Glomerular visceral epithelial cell (primary cell): ENCODE data around the gene GPR137C.
A peak's percentile ranks its signal among the peaks of the same experiment; 100 is the strongest.

Source experiments
- DNase-seq: peaks from one replicate; pipeline ENCODE4 v3.0.0-alpha.2; 2016; ENCODE audit errors: extremely low spot score

GPR137C gene, protein sequence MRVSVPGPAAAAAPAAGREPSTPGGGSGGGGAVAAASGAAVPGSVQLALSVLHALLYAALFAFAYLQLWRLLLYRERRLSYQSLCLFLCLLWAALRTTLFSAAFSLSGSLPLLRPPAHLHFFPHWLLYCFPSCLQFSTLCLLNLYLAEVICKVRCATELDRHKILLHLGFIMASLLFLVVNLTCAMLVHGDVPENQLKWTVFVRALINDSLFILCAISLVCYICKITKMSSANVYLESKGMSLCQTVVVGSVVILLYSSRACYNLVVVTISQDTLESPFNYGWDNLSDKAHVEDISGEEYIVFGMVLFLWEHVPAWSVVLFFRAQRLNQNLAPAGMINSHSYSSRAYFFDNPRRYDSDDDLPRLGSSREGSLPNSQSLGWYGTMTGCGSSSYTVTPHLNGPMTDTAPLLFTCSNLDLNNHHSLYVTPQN

DNA sequence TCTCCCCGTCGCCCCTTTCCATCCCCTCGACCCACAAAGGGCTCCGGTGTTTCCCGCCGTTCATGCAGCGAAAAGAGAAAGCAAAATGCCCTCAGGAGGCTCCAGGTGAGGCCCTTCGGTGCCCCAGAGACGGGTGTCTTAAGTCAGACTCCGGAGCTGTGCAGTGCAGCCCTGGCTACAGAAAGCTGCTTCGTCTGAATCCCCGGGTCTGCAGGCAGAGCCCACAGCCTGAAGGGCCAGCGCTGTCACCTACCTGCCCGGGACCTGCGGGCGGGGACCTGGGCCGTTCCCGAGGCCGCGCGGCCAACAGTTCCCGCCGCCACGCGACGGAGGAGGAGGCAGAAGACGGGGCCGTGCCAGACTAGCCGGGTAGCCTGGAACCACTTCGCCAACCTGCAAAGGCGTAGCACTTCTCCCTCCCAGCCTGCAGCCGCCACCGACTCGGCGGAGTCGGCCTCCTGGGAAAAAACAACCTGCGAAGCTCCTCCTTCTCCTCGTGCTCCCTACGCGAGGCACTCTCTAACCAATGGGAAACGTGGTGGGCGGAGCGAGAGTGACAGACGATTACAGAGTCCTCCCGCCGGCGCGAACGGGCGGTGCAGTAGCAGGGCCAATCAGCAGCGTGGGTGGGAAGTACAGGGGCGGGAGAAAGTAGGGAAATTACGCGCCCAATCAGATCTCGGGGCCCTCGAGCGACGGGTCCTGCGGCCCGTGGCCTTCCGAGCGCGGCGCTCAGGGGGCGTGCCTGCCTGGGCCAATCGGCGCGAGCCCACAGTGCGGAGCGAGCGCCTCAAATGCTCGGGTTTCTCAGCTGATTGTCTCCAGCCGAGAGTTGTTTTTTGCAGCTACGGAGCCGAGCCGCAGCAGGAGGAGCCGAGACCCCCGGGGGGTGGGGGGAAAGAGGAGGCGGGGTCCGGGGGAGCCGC lies at the start of gene GPR137C, which contains the start of gene TXNDC16:
TSS of gene GPR137C (plus strand) at position 774 of the 926 bp plus-strand sequence. CDS start 312 bp downstream, outside the sequence.
TSS of gene TXNDC16 (minus strand) at position 443 of the 926 bp plus-strand sequence. CDS start 8,948 bp downstream, outside the sequence.
- DNase-seq, result peak; percentile 100

DNA sequence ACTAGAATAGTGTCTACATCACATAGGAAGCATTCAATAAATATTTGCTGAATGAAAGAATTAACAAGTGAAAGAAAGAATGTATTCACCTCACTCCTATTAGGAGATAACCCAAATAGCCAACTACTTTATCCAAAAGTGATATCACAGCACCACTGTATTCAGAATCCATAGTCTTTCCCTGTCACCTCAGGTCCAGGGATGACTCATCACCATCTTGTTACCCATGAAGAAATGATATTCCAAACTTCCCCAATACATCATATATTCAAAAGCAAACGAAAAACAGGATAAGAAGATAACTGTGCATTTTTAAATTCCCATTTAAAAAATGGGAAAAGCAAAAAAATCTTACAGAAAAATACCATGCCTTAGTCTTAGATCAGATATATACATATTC lies 39.4 kb upstream of the GPR137C start:
- no peak for DNase-seq

DNA sequence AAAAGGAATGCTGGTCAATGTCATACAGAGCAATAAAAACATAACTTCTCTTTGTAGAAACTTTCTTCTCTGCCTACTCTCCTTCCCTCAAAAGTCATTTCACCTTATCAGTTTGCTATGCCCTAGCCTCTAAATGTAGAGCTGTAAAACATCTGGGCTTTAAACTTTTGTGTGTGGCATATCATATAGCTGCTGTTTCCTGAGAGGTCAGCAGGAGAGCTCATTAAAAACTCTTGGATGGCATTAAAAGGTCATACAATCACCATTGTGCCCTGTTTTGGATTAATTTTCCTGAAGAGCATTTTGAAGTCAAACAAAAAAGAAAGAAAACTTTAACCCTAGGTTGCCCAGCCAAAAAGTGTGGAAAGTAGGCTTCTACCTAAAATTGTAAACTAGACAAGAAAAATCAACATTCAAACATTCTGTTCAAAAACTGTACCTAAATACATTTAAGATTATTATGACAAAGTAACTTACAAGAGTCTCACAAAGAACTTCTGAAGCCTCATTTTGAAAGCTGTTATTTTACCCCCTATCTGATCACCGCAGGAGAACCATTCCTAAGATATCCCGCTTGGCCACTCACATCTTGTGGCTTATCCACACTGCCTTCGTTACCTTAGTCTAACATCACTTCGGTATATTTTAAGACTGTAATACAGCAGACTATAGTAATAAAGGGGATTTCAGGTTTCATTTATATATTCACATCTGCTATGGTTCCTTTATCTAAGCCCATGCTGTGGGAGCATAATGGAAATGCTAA lies 38.4 kb upstream of the GPR137C start:
- DNase-seq, result no peak

DNA sequence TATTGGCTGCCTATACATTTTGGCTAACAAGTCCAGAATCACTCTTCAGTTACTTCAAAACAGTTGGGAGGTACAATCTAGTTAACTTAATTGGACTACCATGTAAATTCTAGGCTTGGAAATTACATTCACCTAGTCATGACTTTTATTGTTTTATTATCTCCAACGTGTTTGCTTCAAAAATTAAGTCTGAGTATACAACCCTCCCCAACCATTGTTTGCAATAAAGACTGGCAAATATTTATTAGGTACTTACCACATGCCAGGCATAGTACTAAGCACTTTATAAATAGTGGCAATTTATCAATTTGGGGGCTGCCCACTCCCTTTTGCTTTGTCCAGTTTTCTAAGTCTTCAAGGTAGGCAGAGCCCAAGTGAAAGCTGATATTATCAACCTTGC lies 30.6 kb upstream of the GPR137C start:
- DNase-seq, result no peak

DNA sequence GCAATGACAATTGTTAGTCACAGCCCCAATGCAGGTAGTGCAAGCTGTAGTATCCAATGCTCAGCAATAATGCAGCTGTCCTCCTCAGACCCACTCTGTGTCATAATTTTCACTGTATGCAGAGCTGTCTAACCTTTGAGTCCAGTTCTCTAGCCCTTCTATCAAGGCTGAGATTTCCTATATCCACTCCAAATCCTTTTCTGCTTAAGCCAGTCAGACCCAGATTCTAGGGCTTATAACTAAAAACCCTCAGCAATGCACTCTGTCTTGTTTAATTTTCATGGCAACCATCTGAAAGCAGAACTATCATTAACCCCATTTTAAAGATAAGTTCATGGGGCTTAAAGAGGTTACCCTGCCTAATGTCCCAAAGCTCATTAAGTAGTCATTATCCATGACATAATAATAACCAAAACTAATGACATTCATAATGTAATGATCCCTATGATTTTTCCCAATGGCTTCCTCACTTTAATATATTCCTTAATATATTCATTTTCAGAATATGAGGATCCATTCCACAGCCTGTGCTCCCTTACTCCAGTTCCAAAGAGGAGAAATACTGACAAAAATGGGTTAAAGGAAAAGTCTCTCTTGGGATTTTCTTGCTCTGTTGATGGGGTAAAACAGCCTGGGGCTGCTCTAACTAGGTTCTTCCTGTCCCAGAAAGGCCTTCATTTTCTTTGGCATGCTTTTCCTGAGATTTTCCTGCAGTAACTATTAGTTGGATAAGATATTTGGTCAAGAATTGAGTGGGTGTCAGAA lies 29.9 kb upstream of the GPR137C start:
- no peak for DNase-seq

DNA sequence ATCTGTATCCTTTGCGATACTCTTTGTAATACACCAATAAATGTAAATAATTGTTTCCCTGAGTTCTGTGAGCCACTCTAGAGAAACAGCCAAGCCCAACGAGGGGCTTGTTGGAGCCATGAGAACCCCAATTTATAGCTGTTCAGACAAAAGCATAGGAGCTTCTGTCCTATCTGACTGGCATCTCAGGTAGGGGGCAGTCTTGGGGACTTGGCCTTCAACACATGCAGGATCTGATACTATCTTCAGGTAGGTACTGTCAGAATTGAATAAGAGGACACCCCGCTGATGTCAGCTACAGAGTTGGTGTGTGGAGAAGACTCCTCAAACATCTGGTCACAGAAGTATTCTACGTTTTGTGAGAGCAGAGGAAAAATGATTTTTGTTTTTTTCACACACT lies 25.6 kb upstream of the GPR137C start:
- DNase-seq, result no peak

DNA sequence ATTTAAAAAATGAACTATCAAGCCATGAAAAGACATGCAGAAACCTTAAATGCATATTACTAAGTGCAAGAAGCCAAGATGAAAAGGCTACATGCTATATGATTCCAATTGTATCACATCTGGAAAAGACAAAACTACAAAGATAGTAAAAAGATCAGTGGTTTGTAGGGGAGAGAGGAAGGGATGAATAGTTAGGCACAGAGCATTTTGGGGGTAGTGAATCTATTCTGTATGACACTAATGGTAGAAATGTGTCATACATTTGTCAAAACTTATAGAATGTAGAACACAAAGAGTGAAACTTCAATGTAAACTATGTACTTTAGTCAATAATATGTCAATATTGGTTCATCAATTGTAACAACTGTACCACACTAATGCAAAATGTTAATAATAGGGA lies 21.2 kb upstream of the GPR137C start:
- DNase-seq, result no peak

DNA sequence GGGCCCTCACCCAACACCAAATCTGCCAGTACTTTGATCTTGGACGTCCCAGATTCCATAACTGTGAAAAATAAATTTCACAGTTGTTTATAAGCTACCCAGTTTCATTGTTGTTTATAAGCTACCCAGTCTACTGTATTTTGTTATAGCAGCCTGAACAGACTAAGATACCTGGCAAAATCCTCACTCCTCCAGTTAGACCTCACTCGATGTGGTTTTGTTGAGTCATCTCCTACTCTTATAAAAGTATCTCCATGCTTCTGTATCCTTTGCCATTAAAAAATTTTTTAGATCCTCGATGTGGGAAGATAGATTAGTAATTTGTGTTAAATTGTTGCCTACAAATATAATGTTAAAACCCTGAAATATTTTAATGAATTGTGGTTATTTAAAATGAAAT lies 16.4 kb upstream of the GPR137C start:
- no peak for DNase-seq

DNA sequence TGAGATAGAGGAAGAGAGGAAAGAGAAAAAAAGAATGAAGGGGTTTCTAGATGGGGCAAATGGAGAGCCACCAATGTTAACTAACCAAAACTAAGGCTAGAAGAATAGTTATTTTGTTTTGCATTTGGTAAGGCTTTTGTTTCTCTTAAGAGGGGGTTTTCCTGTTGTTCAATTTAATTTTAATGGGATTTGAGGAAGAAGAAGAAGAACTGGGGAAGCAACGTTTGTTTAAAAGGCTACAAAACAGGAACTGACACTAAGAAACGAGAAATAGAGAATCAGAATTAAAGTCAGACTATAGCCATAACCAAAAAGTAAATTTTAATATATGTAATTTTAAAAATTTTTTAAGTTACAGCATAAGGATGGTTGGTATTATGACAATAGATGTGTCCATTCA lies 14.0 kb upstream of the GPR137C start:
- DNase-seq, result no peak

DNA sequence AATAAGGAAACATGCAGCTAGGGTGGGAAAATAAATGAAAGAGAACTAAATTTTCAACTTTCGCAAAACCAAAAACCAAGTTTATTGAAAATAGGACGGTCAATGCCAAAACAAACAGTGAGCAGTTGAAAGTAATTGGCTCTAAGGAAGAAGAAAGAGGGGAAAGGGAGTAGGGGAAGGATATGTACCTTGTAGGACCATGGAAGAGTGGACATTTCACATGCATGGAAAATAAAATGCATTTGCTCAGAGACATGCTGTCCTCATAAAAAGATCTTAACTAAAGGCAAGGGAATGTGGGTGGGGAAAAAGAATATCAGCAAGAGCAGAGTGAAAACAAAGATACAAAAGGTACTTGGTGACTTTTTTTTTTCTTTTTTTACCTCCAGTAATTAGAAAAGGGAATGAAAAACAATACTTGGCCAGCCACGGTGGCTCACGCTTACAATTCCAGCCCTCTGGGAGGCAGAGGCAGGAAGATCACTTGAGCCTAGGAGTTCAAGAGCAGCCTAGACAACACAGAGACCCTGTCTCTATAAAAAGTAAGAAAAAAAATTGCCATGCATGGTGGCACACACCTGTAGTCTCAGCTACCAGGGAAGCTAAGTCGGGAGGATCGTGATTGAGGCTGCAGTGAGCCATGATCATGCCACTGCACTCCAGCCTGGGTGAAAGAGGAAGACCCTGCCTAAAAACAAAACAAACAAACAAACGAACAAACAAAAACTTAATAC lies 6.9 kb upstream of the GPR137C start:
- DNase-seq, result no peak

DNA sequence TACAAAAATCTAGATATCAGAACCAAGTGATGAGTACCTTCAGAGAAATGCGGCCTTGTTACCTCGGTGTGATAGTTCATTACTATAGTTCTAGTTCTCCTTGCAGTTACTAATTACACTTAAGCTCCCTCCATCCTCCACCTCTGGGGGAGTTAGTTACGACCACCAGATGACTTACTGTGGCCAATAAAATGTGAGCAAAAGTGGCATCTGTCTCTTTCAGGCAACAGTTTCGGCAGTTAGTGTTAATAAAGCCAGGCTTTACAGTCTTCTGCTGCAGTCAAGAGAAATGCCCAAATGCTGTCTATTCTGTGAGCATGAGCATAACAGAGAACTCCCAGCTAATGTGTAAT lies 6.3 kb upstream of the GPR137C start:
- DNase-seq, result no peak

DNA sequence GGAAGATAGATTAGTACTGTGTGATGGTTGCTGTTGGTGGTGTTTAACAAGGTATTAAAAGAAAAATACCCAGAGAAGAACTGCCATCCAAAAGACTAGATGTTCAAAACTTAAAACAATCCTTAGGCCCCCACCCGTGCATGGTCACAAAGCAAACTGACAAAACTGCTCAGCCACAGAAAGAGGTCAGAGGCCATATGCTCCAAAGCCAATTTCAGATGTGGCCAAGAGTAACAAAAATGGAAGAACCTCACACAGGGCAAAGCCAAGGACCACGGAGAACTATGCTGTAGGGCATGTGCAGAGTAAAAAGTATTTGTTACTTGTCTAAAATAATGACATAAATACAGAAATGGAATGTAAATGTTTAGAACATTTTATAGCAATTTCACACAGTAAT lies 5.6 kb upstream of the GPR137C start:
- no peak for DNase-seq

DNA sequence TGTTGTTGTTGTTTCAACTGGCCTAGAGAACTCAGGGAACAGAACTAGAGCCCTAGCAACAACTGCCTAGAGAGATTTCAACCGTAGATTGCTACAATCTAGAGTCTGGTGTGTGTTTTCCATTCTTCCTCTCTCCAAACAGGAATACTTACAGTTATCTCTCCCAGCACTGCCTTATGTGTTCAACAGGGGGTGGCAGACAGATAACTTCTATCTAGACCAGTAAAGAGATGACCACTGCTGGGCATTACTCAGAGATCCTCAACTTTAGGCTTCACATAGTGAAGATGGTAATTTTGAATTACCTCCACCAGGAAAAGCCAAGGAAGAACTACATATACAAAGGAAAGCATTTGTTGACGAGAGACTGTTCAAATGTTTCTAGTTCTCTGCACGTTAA lies 5.1 kb upstream of the GPR137C start:
- no peak for DNase-seq

DNA sequence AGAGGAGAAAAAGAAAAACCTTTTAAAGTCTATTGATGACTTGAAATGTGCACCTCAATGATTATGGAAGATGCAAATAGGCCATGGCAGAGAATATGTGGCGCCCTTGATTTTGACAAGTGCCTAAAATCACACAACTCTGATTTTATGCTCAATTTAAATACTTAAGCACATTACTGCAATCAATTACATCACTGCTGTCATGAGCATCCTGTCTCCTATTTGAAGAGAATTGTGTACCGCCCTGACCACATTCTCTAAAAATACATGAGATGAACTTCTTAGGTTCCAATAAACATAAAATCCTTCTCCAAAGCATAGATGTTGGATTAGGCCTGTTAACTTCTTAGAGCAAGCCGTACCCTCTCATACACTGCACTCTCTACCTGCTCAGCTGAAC lies 2.0 kb upstream of the GPR137C start:
- no peak for DNase-seq

DNA sequence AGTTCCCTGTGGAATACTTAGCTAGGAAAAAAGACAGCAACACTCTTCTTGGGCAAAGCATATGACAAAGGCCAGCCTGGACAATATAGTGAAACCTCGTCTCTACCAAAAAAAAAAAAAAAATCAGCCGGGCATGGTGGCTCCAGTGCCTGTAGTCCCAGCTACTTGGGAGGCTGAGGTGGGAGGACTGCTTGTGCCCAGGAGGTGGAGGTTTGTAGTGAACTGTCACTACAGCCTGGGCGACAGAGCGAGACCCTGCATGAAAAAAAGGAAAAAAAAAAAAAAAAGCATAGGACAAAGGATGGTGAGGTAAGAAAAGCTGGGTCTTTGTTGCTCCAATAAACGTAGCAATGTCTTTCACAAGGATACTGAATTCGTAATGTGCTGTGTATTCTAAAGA lies 1.4 kb upstream of the GPR137C start:
- DNase-seq, result no peak

DNA sequence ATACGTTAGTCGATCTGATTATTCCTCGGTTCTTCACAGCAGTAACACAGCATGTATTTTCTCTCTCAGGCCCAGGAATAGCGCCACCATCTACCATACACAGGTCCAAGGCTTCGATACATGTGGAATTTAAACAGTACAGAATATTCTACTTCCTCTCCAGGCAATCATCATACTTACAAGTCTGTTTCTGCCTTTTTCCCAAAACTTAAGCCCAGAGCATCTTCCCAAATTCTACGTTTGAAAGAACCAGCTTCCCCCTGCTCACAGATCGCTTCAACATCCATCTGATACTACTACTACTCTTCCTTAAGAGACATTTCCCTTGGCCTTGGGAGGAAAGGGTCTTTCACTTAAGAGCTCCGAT lies 957 bp upstream of the GPR137C start:
- peak; percentile 40 for DNase-seq

DNA sequence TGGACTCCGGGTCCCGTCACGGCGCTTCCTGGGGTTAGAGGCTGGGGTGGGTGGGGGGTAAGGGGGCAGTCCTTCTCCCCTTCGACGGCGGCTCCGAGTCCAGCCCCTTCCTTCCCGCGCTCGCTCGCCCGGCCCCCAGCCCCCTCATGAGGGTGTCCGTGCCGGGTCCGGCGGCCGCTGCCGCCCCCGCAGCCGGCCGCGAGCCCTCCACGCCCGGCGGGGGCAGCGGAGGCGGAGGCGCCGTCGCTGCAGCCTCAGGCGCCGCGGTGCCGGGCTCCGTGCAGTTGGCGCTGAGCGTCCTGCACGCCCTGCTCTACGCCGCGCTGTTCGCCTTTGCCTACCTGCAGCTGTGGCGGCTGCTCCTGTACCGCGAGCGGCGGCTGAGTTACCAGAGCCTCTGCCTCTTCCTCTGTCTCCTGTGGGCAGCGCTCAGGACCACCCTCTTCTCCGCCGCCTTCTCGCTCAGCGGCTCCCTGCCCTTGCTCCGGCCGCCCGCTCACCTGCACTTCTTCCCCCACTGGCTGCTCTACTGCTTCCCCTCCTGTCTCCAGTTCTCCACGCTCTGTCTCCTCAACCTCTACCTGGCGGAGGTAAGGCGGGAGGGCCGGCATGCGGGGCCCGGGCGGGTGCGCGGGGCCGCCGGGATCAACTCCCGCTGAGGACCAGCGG lies 500 bp downstream of the GPR137C start:
- DNase-seq, result peak; percentile 51

DNA sequence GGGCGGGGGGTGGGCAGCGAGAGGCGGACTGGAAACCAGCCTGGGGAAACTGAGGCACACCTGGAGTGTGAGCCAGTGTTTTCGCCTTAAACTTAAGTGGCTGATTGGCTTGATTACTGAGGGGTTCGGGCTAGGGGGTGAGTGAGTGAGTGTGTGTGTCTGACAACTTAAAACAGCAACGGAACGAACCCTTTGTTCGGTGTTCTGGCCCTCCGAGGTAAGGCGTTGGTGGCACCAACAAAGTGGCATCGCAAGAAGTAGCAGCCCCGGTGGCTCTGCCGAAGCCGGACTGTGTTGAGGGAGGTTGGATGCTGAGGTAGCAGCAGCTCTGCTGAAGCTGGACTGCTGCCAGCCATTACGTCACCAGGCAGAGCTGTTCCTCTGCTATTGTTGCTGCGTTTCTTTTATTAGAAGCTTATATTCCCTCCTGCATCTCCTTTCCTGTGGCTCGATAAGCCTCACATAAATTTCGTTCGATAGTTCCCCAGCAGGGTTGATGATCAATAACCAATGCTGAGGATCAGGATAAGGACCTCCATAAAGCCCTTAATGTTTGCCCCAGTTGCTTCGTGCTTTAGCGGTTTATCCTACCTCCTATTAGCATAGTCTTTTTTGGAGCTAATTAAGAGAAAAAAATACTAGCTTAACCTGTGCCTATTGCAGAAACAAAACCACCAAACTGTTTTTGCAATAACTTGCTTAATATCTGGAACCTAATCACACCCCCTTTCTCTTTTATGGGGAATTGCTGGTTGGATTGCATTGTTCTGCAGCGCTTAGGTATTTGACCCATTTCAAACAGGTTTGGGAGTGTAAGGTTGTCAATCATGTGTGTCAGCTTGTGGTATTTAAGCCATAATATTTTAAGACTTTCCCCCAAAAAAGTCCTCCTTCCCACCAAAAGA lies 1.3 kb downstream of the GPR137C start:
- peak; percentile 91 for DNase-seq

DNA sequence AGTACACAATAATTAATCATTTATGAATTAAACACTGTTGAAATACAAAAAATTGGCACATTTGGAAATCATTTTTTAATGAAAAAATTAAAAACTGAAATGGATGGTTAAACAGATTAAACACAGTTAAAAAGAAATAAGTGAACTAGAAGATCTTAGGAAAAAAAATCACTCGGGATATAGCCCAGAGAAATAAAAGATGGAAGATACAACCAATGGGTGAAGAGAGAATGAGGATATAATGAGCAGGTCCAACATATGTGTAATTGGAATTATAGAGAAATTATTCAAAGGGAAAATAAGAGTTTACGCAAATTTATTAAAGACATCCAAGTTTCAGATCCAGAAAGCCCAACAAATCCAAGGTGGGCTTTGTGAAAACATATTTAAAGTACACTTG lies 6.1 kb downstream of the GPR137C start:
- no peak for DNase-seq
